AG09309 (cell line): Measurements from ENCODE around the gene OSBPL10.

ENCODE experiments used
- DNase-seq: peaks from one replicate; pipeline ENCODE4 v3.0.0-alpha.2; 2010; ENCODE audit warnings: low read depth
- H3K4me3 ChIP-seq: 2 replicates; pipeline ENCODE4 v1.5.1; 2011; ENCODE audit warnings: mild to moderate bottlenecking, low read depth, low read length, moderate library complexity; ENCODE audit not compliant: control insufficient read depth
- TF ChIP-seq, protein P1 (sequence below): IDR thresholded peaks from 2 replicates; pipeline ENCODE4 v1.5.1; 2011; ENCODE audit warnings: mild to moderate bottlenecking, low read depth, low read length, inconsistent platforms; ENCODE audit not compliant: insufficient read depth, control insufficient read depth; ENCODE audit errors: missing control alignments

Gene OSBPL10

DNA sequence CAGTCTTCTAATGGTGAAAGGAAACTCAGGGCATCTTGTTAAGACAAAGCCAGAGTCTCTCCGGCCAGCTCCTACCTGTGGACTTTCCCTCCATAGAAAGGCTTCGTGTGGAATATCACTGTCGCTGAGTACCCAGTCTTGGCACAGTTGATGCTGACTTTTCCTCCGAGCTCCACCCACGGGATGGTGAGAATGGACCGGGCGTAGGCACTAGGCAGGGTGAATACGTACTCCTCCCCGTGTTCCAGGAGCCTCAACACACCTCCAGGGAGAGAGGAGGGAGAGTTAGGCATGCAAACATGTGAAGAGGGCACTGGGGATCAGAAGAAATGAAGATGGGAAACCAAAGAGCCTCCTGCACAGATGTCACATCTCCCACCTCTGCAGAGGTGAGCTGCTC lies 310.3 kb downstream of the OSBPL10 start:
- no peak overlapping the region for H3K4me3 ChIP-seq
- TF ChIP-seq, protein P1, sequence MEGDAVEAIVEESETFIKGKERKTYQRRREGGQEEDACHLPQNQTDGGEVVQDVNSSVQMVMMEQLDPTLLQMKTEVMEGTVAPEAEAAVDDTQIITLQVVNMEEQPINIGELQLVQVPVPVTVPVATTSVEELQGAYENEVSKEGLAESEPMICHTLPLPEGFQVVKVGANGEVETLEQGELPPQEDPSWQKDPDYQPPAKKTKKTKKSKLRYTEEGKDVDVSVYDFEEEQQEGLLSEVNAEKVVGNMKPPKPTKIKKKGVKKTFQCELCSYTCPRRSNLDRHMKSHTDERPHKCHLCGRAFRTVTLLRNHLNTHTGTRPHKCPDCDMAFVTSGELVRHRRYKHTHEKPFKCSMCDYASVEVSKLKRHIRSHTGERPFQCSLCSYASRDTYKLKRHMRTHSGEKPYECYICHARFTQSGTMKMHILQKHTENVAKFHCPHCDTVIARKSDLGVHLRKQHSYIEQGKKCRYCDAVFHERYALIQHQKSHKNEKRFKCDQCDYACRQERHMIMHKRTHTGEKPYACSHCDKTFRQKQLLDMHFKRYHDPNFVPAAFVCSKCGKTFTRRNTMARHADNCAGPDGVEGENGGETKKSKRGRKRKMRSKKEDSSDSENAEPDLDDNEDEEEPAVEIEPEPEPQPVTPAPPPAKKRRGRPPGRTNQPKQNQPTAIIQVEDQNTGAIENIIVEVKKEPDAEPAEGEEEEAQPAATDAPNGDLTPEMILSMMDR, result no peak
- no peak for DNase-seq

DNA sequence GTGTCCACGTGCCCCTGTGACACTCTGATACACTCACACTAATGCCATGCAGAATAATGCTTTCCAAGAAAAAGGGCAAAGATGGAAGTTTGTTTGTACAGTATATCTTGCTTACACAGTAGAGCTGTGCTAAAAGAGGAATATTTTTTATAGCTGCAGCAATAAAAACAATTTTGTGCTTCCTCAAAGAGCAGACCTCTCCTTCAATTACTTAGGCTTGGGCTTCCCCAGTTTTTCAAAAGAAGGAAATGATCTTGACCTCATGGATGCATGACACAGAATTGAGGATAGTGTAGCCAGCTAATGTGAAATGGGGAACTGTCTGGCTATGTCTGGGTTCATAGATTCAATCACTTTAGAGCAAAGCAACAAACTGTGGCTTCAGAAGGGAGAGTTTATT lies 310.9 kb downstream of the OSBPL10 start:
- TF ChIP-seq, protein P1, result no peak
- DNase-seq, result no peak

DNA sequence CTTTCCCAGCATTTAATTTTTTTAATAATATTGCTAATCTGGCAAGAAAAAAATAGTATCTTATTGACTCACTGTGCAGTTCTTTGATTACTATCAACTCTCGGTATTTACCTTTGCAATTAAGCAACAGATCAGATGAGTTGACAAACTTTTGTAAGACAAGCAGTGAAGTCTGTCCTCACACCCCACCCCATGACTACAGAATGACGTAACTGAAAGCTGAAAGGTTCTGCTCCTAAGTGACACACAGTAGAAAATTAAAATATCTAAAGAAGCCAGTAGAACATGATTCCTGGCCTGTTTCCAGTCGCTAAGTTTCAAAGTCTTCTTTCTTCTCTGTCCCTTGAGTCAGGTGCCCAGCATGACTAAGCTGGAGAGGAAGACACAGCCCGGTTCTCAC lies 312.8 kb downstream of the OSBPL10 start:
- DNase-seq, result no peak
- H3K4me3 ChIP-seq, result no peak overlapping the region
- TF ChIP-seq, protein P1, result no peak

More for the DNA sequence above, 310.9 kb downstream of the OSBPL10 start:
- H3K4me3 ChIP-seq, result no peak overlapping the region

DNA sequence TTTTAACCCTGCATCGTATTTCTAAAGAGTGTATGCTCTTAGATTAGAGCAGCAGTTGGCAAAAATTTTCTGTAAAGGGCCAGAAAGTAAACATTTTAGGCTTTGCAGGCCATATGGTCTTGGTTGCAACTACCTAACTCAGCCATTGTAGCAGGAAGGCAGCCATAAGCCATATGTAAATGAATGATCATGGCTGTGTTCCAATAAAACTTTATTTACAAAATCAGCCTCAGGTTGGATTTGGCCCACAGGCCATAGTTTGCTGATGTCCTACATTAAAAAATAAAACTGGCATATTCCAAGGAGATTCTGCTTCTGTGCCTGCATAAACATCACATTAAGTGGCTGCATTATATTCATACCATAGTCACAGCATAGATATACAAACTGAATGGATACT lies 313.5 kb downstream of the OSBPL10 start:
- DNase-seq, result no peak
- TF ChIP-seq, protein P1, result no peak
- no peak overlapping the region for H3K4me3 ChIP-seq

DNA sequence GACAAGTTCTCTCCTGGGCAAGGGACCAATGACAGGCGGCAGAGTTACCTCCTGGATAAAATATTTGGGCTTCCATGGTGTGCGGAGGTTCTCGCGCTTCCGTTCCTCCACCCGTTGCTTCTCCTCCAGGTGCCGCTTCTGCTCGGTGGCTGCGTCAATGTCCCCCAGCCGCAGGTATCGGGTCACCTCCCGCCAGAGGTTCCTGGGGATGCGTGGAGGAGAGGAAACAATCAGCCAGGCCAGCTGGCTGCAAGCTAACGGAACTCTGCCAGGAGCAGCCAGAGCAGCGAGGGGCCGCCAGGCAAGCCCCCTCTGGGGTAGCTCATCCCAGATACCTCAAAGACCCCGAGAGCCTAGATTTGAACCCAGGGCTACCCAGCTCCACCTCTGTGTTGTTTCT lies 317.0 kb downstream of the OSBPL10 start:
- no peak for DNase-seq
- TF ChIP-seq, protein P1, result no peak
- no peak overlapping the region for H3K4me3 ChIP-seq

DNA sequence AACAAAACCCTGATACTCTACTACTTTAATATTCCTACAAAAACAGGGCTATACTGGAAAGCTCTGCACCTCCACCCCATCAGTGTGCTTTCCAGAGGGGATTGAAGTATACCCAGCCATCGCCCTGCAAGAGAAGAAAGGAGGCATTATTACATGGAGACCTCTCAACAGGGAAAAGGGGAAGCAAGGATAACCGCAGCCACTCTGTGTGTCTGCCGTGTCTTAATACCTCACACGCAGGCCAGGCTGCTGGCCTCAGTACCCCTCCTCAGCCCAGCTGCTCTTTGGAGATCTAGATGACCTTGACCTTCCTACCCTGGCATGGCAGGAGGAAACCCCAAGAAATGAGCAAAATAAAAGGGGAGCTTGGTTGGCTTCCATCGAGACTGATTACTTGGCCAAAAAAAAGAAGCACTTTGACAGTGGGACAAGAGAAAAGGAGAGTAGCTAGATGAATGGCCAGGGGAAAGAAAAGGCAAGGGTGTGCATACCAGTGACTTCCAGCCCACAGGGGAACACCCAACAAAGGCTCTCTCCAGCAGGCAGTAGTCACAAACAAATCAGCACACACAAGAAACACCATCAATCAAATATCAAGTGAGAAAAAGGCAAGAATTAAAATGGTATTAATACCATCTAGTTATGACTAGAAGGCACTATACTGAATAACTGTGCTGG lies 318.9 kb downstream of the OSBPL10 start:
- no peak for DNase-seq
- no peak overlapping the region for H3K4me3 ChIP-seq
- TF ChIP-seq, protein P1, result no peak

DNA sequence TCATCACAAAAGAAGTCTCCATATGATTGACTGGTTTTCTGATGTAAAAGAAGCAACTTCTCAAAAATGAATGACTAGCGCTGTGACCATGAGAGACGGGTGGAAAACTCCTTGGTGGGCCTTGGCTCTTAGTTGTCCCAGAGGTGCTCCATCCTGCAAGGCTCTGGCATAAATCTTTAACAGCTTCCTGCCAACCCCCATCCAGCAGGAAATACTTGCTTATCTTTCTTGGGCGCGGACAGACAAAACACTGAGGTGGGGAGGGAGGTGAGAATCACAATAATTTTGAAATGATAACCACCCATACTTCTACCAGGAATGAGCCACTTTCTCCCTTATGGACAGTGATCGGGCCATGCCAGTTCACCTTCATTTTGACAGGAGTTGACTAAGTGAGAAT lies 319.8 kb downstream of the OSBPL10 start:
- DNase-seq, result no peak
- H3K4me3 ChIP-seq, result no peak overlapping the region
- TF ChIP-seq, protein P1, result no peak
